ENCODE measurements around the gene MMP24OS. TPM values are rescaled to one million over a fixed set of nuclear protein-coding genes. Genes with fewer than 3 reads are reported as not detected.

MMP24OS gene
- total RNA-seq, 1 donor: 20.1 TPM

DNA sequence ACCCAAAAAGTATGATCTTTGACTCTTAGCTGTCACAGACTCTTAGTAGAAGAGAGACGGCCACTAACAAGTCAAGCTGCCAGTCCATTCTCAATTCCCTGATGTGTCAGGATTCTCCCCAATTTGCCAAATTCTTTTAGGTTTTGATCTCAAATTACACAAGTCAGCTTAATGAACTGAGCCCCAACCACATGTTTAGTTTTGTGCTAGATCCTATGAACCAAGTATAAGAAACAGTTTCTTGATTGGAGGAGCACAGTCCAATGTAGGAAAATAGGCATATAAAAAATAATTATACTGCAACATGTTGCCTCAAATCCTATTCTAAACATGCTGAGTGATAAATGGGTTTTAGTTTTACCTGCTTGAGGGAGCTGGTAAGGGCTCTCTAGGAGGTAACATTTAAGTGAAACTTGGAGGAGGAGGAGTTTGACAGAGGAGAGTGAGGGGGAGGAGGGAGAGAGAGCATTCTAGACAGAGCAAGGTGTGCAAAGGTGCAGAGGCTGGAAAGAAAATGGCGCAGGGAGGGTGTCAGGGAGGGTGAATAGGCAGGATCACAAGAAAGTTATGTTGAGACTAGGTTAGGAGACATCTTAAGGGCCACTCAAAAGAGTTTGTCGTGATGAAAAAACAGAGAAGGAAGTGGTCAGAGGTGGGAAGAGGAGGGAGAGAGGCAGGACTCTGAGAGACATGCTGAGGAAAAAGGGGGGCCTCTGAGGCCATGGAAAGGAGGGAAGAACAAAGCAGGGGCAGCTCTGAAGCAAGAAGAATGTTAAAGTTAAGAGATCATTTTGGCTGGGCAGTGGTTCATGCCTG is 37.1 kb upstream of the MMP24OS start:
- Histone ChIP-seq H3K9me3 (ENCODE audit: low read depth, low read length) (no peaks in the 10 kb centered on the region), H3K4me3 (ENCODE audit: low read length) (no peak overlapping the region), H3K27me3 (ENCODE audit: insufficient read depth, low read length) (no peaks in the 10 kb centered on the region), H3K4me1 (ENCODE audit: insufficient read depth, low read length) (peaks cover 8% of the 10 kb centered on the region)

- no peak overlapping the region for H3K4me3 ChIP-seq (ENCODE audit: low read length)
- peaks cover 8% of the 10 kb centered on the region for H3K4me1 ChIP-seq (ENCODE audit: insufficient read depth, low read length)
- no peaks in the 10 kb centered on the region for H3K9me3 ChIP-seq (ENCODE audit: low read depth, low read length)
- H3K27me3 ChIP-seq (ENCODE audit: insufficient read depth, low read length): no peaks in the 10 kb centered on the region
These were observed 34.4 kb upstream of the MMP24OS start for GRCh38 chr20:35312318-35312717.

GRCh38 chr20:35311822-35312221 is 33.9 kb upstream of the MMP24OS start:
- H3K9me3 ChIP-seq (ENCODE audit: low read depth, low read length): no peaks in the 10 kb centered on the region
- no peaks in the 10 kb centered on the region for H3K27me3 ChIP-seq (ENCODE audit: insufficient read depth, low read length)
- H3K4me1 ChIP-seq (ENCODE audit: insufficient read depth, low read length): peaks cover 8% of the 10 kb centered on the region
- H3K4me3 ChIP-seq (ENCODE audit: low read length): no peak overlapping the region

GRCh38 chr20:35311409-35311808 is 33.5 kb upstream of the MMP24OS start:
- H3K27me3 ChIP-seq (ENCODE audit: insufficient read depth, low read length): no peaks in the 10 kb centered on the region
- peaks cover 8% of the 10 kb centered on the region for H3K4me1 ChIP-seq (ENCODE audit: insufficient read depth, low read length)
- no peak overlapping the region for H3K4me3 ChIP-seq (ENCODE audit: low read length)
- no peaks in the 10 kb centered on the region for H3K9me3 ChIP-seq (ENCODE audit: low read depth, low read length)

DNA sequence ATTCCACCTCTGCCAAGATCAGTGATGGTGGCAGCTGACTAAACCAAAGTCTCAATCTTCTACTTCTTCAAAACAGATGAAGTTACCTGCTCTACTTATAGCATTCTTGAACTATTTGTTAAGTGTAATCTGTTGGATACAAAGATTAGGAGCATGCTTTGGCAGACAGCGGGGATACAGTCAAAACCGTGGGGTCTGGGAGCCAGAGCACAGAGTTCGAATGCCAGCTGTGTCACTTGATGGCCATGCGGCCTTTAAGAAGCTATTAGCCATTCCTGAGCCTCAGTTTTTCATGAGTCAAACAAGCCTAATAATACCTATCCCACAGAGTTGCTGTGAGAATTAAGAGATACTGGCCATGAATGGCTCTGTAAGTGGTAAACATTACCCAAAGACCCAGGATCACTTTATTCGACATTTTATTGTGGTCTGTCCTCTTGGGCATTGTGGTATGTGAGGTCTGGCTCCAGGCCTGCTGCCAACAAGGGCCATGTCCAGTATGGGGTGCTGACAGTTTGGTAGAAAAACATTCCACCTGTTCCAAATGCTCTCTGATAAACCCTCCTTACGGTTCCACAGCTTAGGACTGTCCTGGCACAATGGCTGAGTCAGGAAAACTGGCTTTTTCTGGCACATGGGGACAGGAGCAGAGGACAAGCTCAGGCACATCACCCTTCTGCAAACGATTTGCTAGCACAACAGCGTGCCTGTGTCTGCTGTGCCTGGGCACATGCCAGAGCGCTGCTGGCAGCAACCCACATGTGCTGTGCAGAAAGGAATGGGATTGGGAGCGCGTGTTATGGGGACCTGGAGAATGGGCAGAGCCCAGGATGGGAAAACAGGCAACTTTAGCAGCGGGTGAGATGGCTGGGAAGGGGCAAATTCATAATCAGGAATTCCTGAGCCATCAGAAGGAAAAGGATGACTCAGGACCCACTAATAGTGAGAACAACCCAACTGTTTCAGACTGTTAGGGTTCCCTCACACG is 30.0 kb upstream of the MMP24OS start:
- Histone ChIP-seq H3K4me3 (ENCODE audit: low read length) (no peak overlapping the region), H3K27me3 (ENCODE audit: insufficient read depth, low read length) (no peaks in the 10 kb centered on the region), H3K9me3 (ENCODE audit: low read depth, low read length) (no peaks in the 10 kb centered on the region), H3K4me1 (ENCODE audit: insufficient read depth, low read length) (peaks cover 5% of the 10 kb centered on the region)

DNA sequence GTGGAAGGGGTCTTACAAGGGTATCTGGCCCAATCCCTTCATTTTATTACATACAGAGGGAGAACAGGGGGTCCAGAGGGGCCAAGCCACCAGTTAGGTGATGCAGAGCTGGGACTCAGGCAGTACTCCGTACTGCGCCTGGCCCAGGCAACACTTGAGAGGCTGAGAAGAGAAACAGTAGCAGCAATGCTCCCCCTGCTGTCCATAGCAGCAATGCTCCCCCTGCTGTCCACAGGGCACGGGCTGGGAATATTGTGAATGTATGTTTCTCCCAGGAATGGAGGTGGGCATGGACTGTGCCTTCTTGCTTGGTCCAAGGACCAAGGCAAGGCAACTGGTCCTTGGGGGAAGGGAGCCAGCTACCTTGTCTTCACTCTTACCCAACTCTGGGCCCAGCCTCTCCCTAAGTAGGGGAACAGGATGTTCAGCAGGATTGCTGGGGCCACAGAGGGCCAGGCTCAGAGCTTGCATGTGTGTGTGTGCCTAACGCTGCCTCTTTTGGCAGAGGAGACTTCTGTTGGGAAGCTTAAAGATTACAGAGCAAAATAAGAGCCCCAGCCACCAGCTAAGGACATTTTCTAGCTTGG is 29.1 kb upstream of the MMP24OS start:
- H3K4me3 ChIP-seq (ENCODE audit: low read length): no peak overlapping the region
- H3K4me1 ChIP-seq (ENCODE audit: insufficient read depth, low read length): peaks cover 5% of the 10 kb centered on the region
- no peaks in the 10 kb centered on the region for H3K27me3 ChIP-seq (ENCODE audit: insufficient read depth, low read length)
- H3K9me3 ChIP-seq (ENCODE audit: low read depth, low read length): no peaks in the 10 kb centered on the region

DNA sequence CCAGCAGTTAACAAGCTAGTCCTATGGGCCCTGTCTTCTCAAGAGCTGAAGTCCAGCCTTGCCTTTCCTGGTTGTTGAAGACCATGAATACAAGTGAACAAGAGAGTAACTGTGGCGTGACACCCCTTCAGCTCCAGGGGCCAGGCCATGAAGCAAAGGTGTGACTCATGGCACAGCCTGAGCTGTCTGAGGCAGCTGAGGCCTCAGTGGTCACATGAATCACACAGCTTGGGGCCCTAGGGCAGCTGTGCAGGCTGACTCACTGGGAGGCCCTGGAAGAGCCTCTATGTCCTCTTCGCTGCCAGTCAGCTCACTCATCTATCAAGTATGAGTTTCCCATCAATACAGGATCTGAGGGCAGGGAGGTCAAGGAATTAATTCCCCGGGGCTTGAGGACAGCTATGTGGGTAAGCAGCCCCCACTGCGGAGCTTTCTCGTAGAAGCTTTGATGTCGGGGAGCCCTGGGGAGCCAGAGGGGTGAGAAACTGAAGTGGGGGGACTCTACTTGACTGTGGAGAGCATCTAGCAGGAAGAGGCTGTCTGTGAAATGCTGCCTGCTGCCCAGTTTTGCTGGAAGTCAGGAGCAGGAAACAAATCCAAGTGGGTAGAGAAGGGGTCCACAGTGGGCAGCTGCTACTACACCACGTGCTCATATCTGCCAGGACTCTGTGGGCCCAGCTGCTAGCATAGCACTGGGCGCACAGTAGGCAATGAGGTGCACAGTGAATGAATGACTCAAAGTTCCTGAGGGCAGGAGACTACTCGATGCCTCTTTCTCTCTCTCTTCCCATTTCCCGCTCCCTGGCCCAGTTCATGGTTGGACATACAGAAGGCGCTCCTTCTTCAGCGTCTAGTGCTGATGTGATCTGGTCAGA is 28.0 kb upstream of the MMP24OS start:
- peaks cover 5% of the 10 kb centered on the region for H3K4me1 ChIP-seq (ENCODE audit: insufficient read depth, low read length)
- no peak overlapping the region for H3K4me3 ChIP-seq (ENCODE audit: low read length)
- H3K9me3 ChIP-seq (ENCODE audit: low read depth, low read length): no peaks in the 10 kb centered on the region
- no peaks in the 10 kb centered on the region for H3K27me3 ChIP-seq (ENCODE audit: insufficient read depth, low read length)

GRCh38 chr20:35304956-35305355 is 27.0 kb upstream of the MMP24OS start:
- Histone ChIP-seq H3K9me3 (ENCODE audit: low read depth, low read length) (no peaks in the 10 kb centered on the region), H3K4me3 (ENCODE audit: low read length) (no peak overlapping the region), H3K4me1 (ENCODE audit: insufficient read depth, low read length) (peaks cover 5% of the 10 kb centered on the region), H3K27me3 (ENCODE audit: insufficient read depth, low read length) (no peaks in the 10 kb centered on the region)

DNA sequence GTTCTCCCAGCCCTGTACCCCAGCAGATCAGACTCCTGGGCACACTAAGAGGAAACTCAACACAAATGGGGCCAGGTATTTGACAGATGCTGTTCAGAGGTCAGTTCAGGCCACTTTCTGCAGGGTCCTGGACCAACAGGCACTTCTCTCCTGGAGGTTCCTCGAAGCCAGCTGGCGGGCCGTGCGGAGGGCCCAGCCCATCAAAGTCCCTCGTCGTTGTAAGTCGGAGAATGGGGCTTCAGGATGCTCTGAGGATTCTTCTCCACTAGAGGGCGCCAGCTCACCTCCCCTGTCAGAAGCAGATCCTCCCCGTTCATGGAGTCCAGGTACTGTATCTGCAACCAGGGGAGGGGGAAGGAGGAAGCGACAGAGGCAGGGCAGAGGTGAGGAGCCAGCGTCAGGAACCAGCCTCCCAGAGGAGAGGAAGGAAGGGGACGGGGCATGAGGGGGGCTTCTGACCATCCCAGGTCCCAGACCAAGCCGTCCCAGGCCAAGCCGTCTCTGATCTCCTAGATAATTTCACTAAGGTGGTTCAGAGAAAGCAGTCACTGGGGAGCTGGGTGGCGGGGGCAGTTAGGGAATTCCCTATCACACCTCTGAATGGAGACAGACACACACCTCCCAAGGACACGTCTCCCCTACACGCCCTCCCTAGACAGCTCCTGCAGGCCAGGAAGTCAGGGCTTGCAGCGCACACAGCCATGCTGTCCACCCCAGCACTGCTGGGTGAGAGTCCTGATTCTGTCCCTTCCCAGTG is 26.0 kb upstream of the MMP24OS start:
- Histone ChIP-seq H3K9me3 (ENCODE audit: low read depth, low read length) (no peaks in the 10 kb centered on the region), H3K4me3 (ENCODE audit: low read length) (no peak overlapping the region), H3K27me3 (ENCODE audit: insufficient read depth, low read length) (no peaks in the 10 kb centered on the region), H3K4me1 (ENCODE audit: insufficient read depth, low read length) (peaks cover 5% of the 10 kb centered on the region)

- H3K4me3 ChIP-seq (ENCODE audit: low read length): no peak overlapping the region
- no peaks in the 10 kb centered on the region for H3K9me3 ChIP-seq (ENCODE audit: low read depth, low read length)
- peaks cover 5% of the 10 kb centered on the region for H3K4me1 ChIP-seq (ENCODE audit: insufficient read depth, low read length)
- H3K27me3 ChIP-seq (ENCODE audit: insufficient read depth, low read length): no peaks in the 10 kb centered on the region
These were observed 25.4 kb upstream of the MMP24OS start for GRCh38 chr20:35303382-35303734.

GRCh38 chr20:35302421-35303335 is 24.8 kb upstream of the MMP24OS start:
- Histone ChIP-seq H3K4me1 (ENCODE audit: insufficient read depth, low read length) (peaks cover 5% of the 10 kb centered on the region), H3K4me3 (ENCODE audit: low read length) (no peak overlapping the region), H3K9me3 (ENCODE audit: low read depth, low read length) (no peaks in the 10 kb centered on the region), H3K27me3 (ENCODE audit: insufficient read depth, low read length) (no peaks in the 10 kb centered on the region)

GRCh38 chr20:35301426-35301825 is 23.5 kb upstream of the MMP24OS start:
- H3K4me1 ChIP-seq (ENCODE audit: insufficient read depth, low read length): peaks cover 5% of the 10 kb centered on the region
- H3K9me3 ChIP-seq (ENCODE audit: low read depth, low read length): no peaks in the 10 kb centered on the region
- no peaks in the 10 kb centered on the region for H3K27me3 ChIP-seq (ENCODE audit: insufficient read depth, low read length)
- no peak overlapping the region for H3K4me3 ChIP-seq (ENCODE audit: low read length)

Data from mononuclear cell (primary cell).